HepG2 (cell line): ENCODE data around the gene TBC1D4.

Source experiments
- CTCF ChIP-seq: sonication (generic); formaldehyde crosslinking; IDR thresholded peaks from 2 replicates; pipeline ENCODE4 v1.5.0; 2020; ENCODE audit warnings: mild to moderate bottlenecking, missing genetic modification reagents, moderate library complexity
- ETV6 ChIP-seq: sonication (generic); formaldehyde crosslinking; conservative IDR thresholded peaks from 2 replicates; pipeline ENCODE4 v1.4.0; 2020; ENCODE audit warnings: missing genetic modification reagents
- IKZF4 ChIP-seq: sonication (generic); formaldehyde crosslinking; IDR thresholded peaks from 2 replicates; pipeline ENCODE4 v1.5.1; 2020; ENCODE audit warnings: borderline replicate concordance, mild to moderate bottlenecking, low read depth, missing genetic modification reagents; ENCODE audit errors: not compliant biosample characterization
- KLF16 ChIP-seq, 2 experiments: sonication (generic) in 1 of 2; formaldehyde crosslinking in 1 of 2; IDR thresholded peaks; 2 replicates each; pipeline versions ENCODE4 v1.6.1 to v1.8.0; 2016 to 2023; ENCODE audit warnings: missing genetic modification reagents in 2 of 2, missing compliant biosample characterization in 1 of 2
- NR3C1 ChIP-seq: sonication (generic); formaldehyde crosslinking; IDR thresholded peaks from 2 replicates; pipeline ENCODE4 v1.4.0; 2020; ENCODE audit warnings: missing genetic modification reagents
- TAF1 ChIP-seq: sonication (generic); formaldehyde crosslinking; IDR thresholded peaks from 2 replicates; pipeline ENCODE4 v1.4.0; 2020; ENCODE audit warnings: missing genetic modification reagents
- TBX3 ChIP-seq: fragments of 450-650 bp; IDR thresholded peaks from 2 replicates; pipeline ENCODE4 v1.6.1; 2017; ENCODE audit warnings: antibody characterized with exemption, mild to moderate bottlenecking, inconsistent platforms, borderline replicate concordance
- ZBTB49 ChIP-seq: sonication (generic); formaldehyde crosslinking; IDR thresholded peaks from 2 replicates; pipeline ENCODE4 v1.4.0; 2020; ENCODE audit warnings: missing genetic modification reagents, borderline replicate concordance
- ZNF556 ChIP-seq: sonication (generic); formaldehyde crosslinking; IDR thresholded peaks from 2 replicates; pipeline ENCODE4 v1.4.0; 2020; ENCODE audit warnings: mild to moderate bottlenecking, missing genetic modification reagents, borderline replicate concordance
- ZSCAN5A ChIP-seq: sonication (generic); formaldehyde crosslinking; IDR thresholded peaks from 2 replicates; pipeline ENCODE4 v1.8.0; 2022; ENCODE audit warnings: mild to moderate bottlenecking, missing genetic modification reagents, borderline replicate concordance

- no peak for TF ChIP-seq TAF1 (CRISPR knock-in tag)
- no peak for TF ChIP-seq IKZF4
- no peak for TF ChIP-seq ETV6 (CRISPR knock-in tag)
- no peak for TF ChIP-seq TBX3
- TF ChIP-seq NR3C1 (CRISPR knock-in tag) = no peak
- no peak for TF ChIP-seq ZBTB49 (CRISPR knock-in tag)
- no peak for TF ChIP-seq CTCF (CRISPR knock-in tag)
- TF ChIP-seq ZNF556 (CRISPR knock-in tag) = no peak
- no peak for TF ChIP-seq KLF16 (CRISPR knock-in tag; IDR thresholded peaks at IDR 0.05)
- TF ChIP-seq ZSCAN5A (CRISPR knock-in tag) = no peak
Observed at GRCh38 chr13:75482820-75483079, 781 bp upstream of the TBC1D4 start.
